WTC11 (cell line): Measurements from ENCODE around the gene CLEC3A. TPM values are rescaled to one million over a fixed set of nuclear protein-coding genes. Genes with fewer than 3 reads are reported as not detected.

Source experiments
- ATAC-seq: fragments of 200-7000 bp; cut with Tn5 transposase; 2 replicates; pipeline ENCODE4 v1.10.0; 2021; ENCODE audit warnings: mild to moderate bottlenecking, moderate library complexity
- CTCF ChIA-PET: fragments of 300-600 bp; sonication (Branson Sonifier 250); formaldehyde crosslinking; loops from one replicate; lab custom pipeline; 2021; ENCODE audit warnings: antibody characterized with exemption; lab: Charles Lee
- POLR2A ChIA-PET: fragments of 350-600 bp; sonication (Branson Sonifier 250); formaldehyde crosslinking; loops from one replicate; lab custom pipeline; 2021; ENCODE audit warnings: antibody characterized with exemption; lab: Charles Lee
- DNase-seq: peaks from one replicate; pipeline ENCODE4 v3.0.0; 2021; ENCODE audit warnings: low spot score
- H3K27ac Mint-ChIP-seq: 2 replicates; pipeline ENCODE4 v1.8.0; 2021; ENCODE audit warnings: mixed read lengths
- H3K27me3 Mint-ChIP-seq: 2 replicates; pipeline ENCODE4 v1.8.0; 2021; ENCODE audit warnings: low read depth, mild to moderate bottlenecking, moderate library complexity, mixed read lengths
- H3K36me3 Mint-ChIP-seq: 2 replicates; pipeline ENCODE4 v1.8.0; 2021; ENCODE audit warnings: mixed read lengths
- H3K4me1 Mint-ChIP-seq: 2 replicates; pipeline ENCODE4 v1.8.0; 2022; ENCODE audit warnings: mixed read lengths
- H3K4me3 Mint-ChIP-seq: 2 replicates; pipeline ENCODE4 v1.8.0; 2021; ENCODE audit warnings: mild to moderate bottlenecking, moderate library complexity, mixed read lengths
- H3K9me3 Mint-ChIP-seq: 2 replicates; pipeline ENCODE4 v1.8.0; 2021; ENCODE audit warnings: mixed read lengths
- AR ChIP-seq: fragments of 250-450 bp; sonication (Bioruptor Pico); IDR thresholded peaks from 2 replicates; pipeline ENCODE4 v1.9.0; 2021; ENCODE audit warnings: mild to moderate bottlenecking
- ATF2 ChIP-seq: sonication (generic); formaldehyde crosslinking; IDR thresholded peaks from 2 replicates; pipeline ENCODE4 v1.8.1; 2022; ENCODE audit warnings: low read depth, missing genetic modification reagents, borderline replicate concordance
- ATF6 ChIP-seq: sonication (generic); formaldehyde crosslinking; IDR thresholded peaks from 2 replicates; pipeline ENCODE4 v1.8.1; 2023; ENCODE audit warnings: mild to moderate bottlenecking, missing genetic modification reagents
- E2F5 ChIP-seq: sonication (generic); formaldehyde crosslinking; IDR thresholded peaks from 2 replicates; pipeline ENCODE4 v1.8.1; 2022; ENCODE audit warnings: mild to moderate bottlenecking, moderate library complexity, missing genetic modification reagents
- JAZF1 ChIP-seq: fragments of 250-450 bp; sonication (Bioruptor Pico); IDR thresholded peaks from 2 replicates; pipeline ENCODE4 v1.9.0; 2021; ENCODE audit warnings: moderate library complexity, mild to moderate bottlenecking, inconsistent platforms
- NFE2L1 ChIP-seq: sonication (generic); formaldehyde crosslinking; IDR thresholded peaks from 2 replicates; pipeline ENCODE4 v1.8.1; 2023; ENCODE audit warnings: missing genetic modification reagents
- PREB ChIP-seq: sonication (generic); formaldehyde crosslinking; IDR thresholded peaks from 2 replicates; pipeline ENCODE4 v1.8.1; 2022; ENCODE audit warnings: mild to moderate bottlenecking, missing genetic modification reagents, moderate library complexity, borderline replicate concordance
- SMAD3 ChIP-seq: sonication (generic); formaldehyde crosslinking; IDR thresholded peaks from 2 replicates; pipeline ENCODE4 v1.8.0; 2022; ENCODE audit warnings: missing genetic modification reagents, mild to moderate bottlenecking, borderline replicate concordance
- TCF7 ChIP-seq: sonication (generic); formaldehyde crosslinking; IDR thresholded peaks from 2 replicates; pipeline ENCODE4 v1.8.0; 2022; ENCODE audit warnings: mild to moderate bottlenecking, low read depth, missing genetic modification reagents, moderate library complexity
- USF1 ChIP-seq: sonication (generic); formaldehyde crosslinking; IDR thresholded peaks from 2 replicates; pipeline ENCODE4 v1.8.0; 2022; ENCODE audit warnings: mild to moderate bottlenecking, missing genetic modification reagents
- ZNF317 ChIP-seq: sonication (generic); formaldehyde crosslinking; IDR thresholded peaks from 2 replicates; pipeline ENCODE4 v1.8.1; 2023; ENCODE audit warnings: low read depth, mild to moderate bottlenecking, moderate library complexity, missing genetic modification reagents, borderline replicate concordance
- ZNF396 ChIP-seq: fragments of 250-450 bp; sonication (Bioruptor Pico); IDR thresholded peaks from 2 replicates; pipeline ENCODE4 v1.8.0; 2021; ENCODE audit warnings: mild to moderate bottlenecking, moderate library complexity, borderline replicate concordance
- ZNF425 ChIP-seq: fragments of 250-450 bp; sonication (Bioruptor Pico); conservative IDR thresholded peaks from 2 replicates; pipeline ENCODE4 v1.9.0; 2021; ENCODE audit warnings: mild to moderate bottlenecking
- ZNF512 ChIP-seq: sonication (generic); formaldehyde crosslinking; IDR thresholded peaks from 2 replicates; pipeline ENCODE4 v1.8.1; 2022; ENCODE audit warnings: missing genetic modification reagents, borderline replicate concordance
- total RNA-seq: library from RNA; stranded (reverse); gene quantifications from 3 replicates; pipeline ENCODE4 v1.2.3, GENCODE V29; 2021

The CLEC3A gene
- total RNA-seq, 1 experiment from 2014 or later = not detected

GRCh38 chr16:77975942-77976341 lies 46.4 kb upstream of the CLEC3A start:
- ChIA-PET POLR2A (no interaction called here), CTCF (interaction anchor here (1.0 to 3.5 kb wide), 4 partner anchors 12 to 124 kb away, joined by 3 to 23 read pairs (median 4); partner anchors contain the start of gene WWOX)
- H3K4me1 Mint-ChIP-seq = peaks cover 47% of the 10 kb centered on the region
- no peak overlapping the region for H3K27ac Mint-ChIP-seq
- no peak for ATAC-seq
- H3K36me3 Mint-ChIP-seq = peaks cover 25% of the 10 kb centered on the region
- DNase-seq = no peak
- H3K27me3 Mint-ChIP-seq = peaks cover 12% of the 10 kb centered on the region
- H3K9me3 Mint-ChIP-seq = no peaks in the 10 kb centered on the region
- no peak overlapping the region for H3K4me3 Mint-ChIP-seq
- TF ChIP-seq ATF2 (CRISPR knock-in tag) (no peak), E2F5 (CRISPR knock-in tag) (no peak), AR (no peak), ATF6 (no peak), USF1 (no peak), ZNF512 (CRISPR knock-in tag) (no peak), TCF7 (CRISPR knock-in tag) (no peak), JAZF1 (CRISPR knock-in tag) (no peak), SMAD3 (no peak), ZNF425 (CRISPR knock-in tag) (no peak), NFE2L1 (CRISPR knock-in tag) (no peak), ZNF396 (CRISPR knock-in tag) (no peak)

GRCh38 chr16:77977339-77977738 lies 45.0 kb upstream of the CLEC3A start:
- ATAC-seq (no peak), DNase-seq (no peak)
- H3K4me1 Mint-ChIP-seq = peaks cover 34% of the 10 kb centered on the region
- CTCF ChIA-PET = interaction anchor here (3.5 kb wide), 1 partner anchor 25 kb away, joined by 23 read pairs; no protein-coding TSS in a partner anchor
- TF ChIP-seq NFE2L1 (CRISPR knock-in tag) (no peak), PREB (CRISPR knock-in tag) (no peak), ZNF317 (no peak)
- peaks cover 32% of the 10 kb centered on the region for H3K36me3 Mint-ChIP-seq
- H3K27me3 Mint-ChIP-seq = peaks cover 12% of the 10 kb centered on the region
- POLR2A ChIA-PET = no interaction called here
- no peak overlapping the region for H3K4me3 Mint-ChIP-seq
- H3K27ac Mint-ChIP-seq = no peak overlapping the region
- H3K9me3 Mint-ChIP-seq = no peaks in the 10 kb centered on the region
